GM08714 (cell line): ENCODE data around the gene MUS81.

Experiments used
- H3K4me3 ChIP-seq: fragments of 200-500 bp; sonication (Bioruptor generic); 2 replicates; pipeline ENCODE4 v1.5.1; 2014; ENCODE audit warnings: mild to moderate bottlenecking, low read length, inconsistent platforms
- ZNF274 ChIP-seq: IDR thresholded peaks from 2 replicates; pipeline ENCODE4 v1.6.1; 2012; ENCODE audit warnings: mild to moderate bottlenecking, low read depth, low read length

MUS81 gene

DNA sequence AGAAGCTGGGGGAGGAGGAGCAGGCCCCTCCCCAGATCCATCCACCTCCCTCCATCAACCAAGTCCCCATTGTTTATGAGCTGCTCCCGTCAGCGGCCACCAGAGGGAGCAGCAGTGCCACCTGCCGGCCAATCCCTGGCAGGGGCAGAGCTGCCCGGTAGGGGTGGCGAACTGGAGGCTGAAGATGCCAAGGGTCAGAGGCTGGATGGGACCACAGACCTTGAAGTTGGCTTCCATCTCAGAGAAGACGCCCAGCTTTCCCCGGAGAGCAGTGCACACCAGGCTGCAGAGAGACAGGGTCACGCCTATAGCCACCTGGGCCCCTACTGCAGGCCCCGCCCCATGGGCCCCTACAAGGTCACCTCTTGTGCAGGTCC is 24.5 kb downstream of the MUS81 start:
- TF ChIP-seq ZNF274: no peak
- H3K4me3 ChIP-seq: no peak overlapping the region

DNA sequence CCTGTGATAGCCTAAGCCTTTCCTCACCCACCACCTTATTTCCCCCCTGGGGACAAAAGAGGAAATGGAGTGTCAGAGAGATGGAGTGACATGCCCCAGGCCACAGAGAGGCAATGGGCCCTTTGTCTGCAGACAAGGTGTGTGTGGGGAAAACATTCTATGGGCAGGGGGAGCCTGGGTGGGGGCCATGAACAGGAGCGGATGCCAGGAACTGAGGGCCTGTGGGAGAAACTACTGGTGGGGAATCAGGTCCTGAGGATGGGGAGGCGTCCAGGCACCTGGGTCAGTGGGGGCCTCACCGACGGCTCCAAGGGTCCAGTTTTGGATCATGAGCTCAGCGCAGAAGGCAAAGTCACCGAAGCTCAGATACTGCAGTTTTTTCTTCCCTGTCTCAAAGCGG is 25.0 kb downstream of the MUS81 start:
- no peak for TF ChIP-seq ZNF274
- H3K4me3 ChIP-seq: no peak overlapping the region

DNA sequence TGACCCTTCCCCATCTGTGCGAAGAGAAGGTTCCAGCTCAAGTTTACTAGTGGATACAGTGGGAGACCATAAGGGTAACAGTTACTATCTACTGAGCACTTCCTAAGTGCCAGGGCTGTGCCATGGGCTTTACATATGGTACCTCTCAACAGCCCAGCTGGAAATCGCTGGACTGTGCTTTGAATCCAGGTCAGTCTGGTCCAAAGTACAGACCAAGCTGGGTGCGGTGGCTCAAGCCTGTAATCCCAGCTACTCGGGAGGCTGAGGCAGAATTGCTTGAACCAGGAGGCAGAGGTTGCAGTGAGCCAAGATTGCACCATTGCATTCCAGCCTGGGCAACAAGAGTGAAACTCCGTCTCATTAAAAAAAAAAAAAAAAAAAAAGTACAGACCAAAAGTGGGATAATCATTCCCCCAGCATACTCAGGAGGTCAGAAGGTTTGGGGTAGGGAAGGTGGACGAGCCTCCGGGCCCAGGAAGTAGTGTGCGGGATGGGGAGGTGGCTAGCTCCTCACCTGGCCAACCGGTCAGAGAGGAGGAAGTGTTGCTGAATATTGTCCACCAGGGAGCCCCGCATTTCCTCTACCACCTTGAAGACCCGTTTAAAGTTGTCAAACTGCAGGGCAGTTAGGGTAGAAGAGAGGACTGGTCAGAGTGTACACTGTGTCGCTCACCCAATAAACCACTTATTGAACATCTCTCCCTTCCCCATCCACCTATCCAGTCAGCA is 25.7 kb downstream of the MUS81 start:
- TF ChIP-seq ZNF274: no peak
- no peak overlapping the region for H3K4me3 ChIP-seq

DNA sequence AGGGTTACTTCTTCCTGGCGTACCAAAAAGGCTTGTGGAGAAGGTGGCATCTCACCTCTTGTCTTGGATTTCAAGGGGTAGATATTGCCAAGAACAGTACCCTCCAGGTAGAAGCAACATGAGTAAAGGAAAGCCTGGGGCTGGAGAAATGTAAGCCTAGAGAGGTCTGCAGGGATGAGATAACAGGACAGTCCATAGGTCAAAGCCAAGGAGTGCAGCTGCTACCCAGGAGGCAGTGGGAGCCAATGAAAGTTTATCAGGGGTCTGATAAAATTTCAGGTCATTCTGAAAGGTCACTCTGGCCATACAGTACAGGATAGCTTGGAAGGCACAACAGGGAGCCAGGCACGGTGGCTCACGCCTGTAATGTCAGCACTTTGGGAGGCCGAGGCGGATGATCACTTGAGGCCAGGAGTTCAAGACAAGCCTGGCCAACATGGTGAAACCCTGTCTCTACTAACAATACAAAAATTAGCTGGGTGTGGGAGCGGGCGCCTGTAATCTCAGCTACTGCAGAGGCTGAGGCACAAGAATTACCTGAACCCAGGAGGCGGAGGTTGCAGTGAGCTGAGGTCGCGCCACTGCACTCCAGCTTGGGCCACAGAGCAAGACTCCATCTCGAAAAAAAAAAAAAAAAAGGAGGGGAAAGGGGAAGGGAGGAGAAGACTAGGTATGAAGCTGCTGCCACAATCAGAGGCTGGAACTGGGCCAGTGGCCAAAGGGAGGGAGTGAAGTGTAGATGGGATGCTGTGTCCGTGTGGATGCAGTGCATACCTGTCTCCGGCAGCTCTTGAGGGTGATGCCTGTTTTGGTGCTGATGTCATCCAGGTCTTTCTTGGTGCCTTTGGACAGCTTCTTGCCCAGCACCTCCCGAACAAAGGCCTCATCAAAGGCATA is 26.8 kb downstream of the MUS81 start:
- TF ChIP-seq ZNF274: no peak
- H3K4me3 ChIP-seq: peak overlapping the region; percentile 82; the same call in 1 of the 2 replicates

DNA sequence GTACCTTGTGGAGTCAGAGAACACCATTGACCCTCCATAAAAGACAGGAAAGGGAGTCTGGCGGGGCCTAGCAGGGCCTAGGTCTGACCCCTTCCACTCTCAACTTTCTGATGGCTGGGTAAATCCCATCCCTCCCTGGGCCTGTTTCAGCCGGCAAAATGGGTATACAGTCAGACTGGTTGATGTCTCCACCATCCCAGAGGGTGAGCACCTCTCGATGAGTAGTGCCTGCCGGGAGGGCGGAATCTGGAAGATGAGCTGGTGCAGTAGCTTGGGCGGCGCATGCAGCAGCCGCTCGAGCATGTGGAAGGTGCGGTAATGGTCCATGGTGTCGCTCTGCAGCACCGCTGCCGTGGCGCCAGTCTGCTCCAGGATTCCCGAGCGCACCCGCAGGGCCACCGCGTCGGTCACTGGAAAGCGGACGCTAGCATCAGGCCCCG is 27.5 kb downstream of the MUS81 start:
- peak overlapping the region; percentile 82 for H3K4me3 ChIP-seq
- TF ChIP-seq ZNF274: no peak

DNA sequence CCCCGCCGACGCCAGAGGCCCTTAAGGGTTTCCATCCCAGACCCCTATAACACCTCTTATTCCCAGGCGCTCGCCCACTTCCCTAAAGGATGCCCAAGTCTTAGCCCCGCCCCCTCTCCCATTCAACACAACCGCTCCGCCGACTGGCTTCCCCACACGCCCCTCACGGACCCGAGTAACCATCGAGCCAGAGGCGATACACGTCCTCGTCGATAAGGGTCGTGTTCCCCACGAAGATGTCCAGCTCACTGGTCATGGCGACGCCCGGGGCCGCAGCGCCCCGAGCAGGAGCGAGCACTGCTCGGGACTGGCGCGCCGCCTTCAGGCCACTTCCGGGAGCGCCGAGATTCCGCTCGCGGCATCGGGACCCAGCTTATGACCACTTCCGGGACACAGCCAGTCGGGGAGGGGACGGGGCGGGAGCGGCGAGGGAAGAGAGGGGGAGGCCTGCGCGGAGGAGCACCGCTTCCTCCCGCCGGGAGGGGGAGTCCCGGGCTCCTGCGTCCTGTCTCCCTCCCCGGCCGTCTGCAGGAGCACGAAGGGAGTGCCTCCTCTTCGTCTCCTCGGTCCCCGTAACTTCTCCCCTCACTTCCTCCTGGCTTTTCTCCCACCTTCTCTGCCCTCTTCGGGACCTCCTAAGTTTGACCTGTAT is 28.1 kb downstream of the MUS81 start, which contains the start of gene FIBP:
Gene FIBP, minus strand, starts transcription at position 309 of the 652 bp plus-strand sequence. Its CDS starts 53 bp downstream, at position 256.
- H3K4me3 ChIP-seq: peak within 1 kb of the TSS; percentile 82
- no peak for TF ChIP-seq ZNF274

DNA sequence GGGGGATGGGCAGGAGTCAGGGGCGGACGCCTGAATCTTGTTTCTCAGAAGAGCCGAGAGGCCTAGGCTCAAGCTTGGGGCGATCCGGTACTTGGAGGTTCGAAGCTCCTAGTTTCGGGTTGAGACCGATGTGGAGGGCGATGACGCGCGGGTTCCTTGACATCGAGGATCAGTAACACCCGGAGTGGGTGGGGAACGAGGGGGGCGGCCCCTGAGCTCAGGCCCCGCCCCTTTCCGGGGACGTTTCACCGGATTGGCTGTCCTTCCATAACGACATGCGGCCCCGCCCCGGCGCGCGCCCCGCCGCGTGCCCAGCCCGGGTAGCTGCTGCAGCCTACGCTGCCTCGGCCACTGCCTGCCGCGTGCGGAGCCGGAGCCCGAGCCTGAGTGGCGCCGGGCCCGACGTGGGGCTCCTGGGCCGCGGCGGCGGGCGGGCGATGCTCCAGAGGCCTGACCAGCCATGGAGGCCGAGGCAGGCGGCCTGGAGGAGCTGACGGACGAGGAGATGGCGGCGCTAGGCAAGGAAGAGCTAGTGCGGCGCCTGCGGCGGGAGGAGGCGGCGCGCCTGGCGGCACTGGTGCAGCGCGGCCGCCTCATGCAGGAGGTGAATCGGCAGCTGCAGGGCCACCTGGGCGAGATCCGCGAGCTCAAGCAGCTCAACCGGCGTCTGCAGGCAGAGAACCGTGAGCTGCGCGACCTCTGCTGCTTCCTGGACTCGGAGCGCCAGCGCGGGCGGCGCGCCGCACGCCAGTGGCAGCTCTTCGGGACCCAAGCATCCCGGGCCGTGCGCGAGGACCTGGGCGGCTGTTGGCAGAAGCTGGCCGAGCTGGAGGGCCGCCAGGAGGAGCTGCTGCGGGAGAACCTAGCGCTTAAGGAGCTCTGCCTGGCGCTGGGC is 30.3 kb downstream of the MUS81 start, which contains the start of gene CCDC85B:
Gene CCDC85B, plus strand, starts transcription at position 350 of the 895 bp plus-strand sequence. Its CDS starts 111 bp downstream, at position 461.
- peak within 1 kb of the TSS; percentile 78 for H3K4me3 ChIP-seq
- TF ChIP-seq ZNF274: no peak

DNA sequence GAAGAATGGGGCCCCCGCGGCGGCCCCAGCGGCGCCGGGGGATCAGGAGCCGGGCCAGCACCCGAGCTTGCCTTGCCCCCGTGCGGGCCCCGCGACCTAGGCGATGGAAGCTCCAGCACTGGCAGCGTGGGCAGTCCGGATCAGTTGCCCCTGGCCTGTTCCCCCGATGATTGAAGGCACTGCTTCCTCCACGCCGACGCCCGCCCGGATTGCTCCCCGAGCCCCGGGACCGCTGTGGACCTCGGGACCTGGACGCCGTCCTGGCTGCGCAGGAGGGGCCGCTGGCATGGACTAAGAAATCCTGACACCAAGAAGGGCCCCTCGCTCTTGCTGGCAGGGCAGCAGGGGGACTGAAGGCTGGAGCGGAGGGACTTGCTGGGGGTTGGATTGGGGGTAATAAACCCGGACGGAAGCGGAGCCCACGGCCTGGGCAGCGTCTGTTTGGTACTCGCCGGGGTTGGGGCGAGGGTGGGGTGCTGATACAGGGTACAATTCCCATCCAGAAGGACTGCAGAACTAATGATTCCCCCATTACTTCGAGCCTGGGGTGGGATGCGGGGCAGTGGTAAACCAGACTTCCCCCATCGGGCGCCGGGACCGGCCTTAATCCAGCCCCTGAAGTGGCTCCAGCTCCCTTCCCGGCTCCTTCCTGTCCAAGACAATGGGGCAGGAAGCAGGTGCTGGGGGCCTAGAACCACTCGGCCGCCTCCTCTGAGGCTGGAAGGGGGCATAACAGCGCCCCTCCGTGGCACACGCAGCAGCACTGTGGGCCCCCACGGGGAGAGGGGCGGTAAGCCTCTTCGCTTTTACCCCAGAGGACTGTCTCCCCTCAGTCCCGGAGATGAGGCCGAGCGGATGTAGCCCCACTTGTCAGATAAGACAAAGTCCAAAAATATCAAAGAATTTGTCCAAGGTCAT is 31.2 kb downstream of the MUS81 start:
- peak overlapping the region; percentile 78 for H3K4me3 ChIP-seq
- TF ChIP-seq ZNF274: no peak

DNA sequence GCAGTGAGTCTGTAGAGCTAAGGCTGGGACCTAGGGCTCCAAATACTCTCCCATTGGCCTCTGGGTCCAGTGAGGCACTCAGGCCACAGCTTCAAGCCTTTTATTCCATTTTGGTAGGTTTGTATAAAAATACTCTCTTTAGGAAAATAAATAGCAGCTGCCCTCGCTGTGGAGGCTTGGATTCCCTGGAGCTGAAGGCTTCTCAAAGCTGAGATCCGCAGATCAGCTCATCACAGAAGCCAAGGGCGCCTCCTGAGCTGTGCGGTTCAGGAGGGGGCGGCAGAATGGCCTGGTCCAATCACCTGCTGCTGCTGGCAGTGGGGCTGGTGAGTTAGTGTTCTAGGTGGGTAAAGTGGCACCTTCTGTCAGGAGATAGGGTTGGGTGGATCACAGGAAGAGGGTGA is 31.9 kb downstream of the MUS81 start:
- peak overlapping the region; percentile 78; the same call in 1 of the 2 replicates for H3K4me3 ChIP-seq

DNA sequence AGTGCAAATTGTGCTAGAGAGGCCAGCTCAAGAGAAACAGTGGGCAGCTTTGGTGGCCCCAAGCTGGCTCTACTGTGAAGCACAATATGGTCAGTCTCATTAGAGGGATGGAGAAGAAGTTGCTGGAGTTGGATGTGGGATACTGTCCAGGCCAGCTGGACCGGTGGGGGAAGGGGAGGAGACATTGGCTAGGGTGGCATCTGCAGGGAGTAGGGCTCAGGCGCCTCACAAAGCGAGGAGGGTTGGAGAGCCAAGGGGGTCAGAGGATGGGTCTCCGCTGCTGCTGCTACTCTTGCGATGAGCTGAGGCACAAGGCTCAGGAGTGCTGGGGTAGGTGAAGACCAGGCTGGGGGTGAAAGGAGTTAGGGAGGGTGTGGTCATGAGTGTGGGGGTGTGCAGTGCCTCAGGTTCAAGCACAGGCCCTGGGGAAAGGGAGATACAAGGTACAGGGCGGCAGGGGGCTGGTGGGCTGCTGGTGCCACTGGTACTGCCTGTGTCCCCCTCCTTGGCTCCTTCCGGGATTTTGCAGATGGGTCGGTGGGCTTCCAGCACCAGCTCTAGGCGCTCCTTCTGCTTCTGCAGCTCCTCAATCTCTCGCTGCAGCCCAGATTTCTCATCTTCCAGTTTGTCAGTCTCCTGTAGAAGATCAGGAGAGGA is 32.6 kb downstream of the MUS81 start:
- peak overlapping the region; percentile 78; the same call in 1 of the 2 replicates for H3K4me3 ChIP-seq

DNA sequence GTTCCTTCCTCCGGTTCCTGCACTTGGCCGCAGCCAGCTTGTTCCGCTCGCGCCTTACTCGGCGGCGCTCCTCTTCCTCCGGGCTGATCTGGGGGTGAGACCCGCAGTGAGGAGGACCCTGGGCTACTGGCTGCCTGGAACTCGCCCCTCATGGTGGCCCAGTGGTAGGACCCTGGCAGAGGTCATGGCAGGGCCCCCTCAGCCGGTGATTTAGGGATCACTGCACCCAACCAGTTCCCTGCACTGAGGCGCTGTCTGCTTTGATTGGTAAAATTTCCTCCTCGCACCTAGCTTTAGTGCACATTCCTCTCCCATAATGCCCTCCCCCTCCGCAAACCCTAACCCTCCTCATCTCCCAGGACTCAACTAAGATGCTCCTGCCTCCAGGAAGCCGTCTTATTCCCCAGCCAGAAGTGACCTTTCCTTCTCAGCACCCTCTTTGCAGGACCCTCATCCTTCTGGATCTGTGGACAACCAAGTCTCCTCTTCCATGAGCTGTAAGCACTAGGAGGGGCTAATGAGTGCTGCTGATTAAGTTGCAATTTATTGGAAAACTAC is 33.9 kb downstream of the MUS81 start:
- H3K4me3 ChIP-seq: peak overlapping the region; percentile 28; the same call in 1 of the 2 replicates
- no peak for TF ChIP-seq ZNF274

More for the DNA sequence above, 32.6 kb downstream of the MUS81 start:
- no peak for TF ChIP-seq ZNF274

DNA sequence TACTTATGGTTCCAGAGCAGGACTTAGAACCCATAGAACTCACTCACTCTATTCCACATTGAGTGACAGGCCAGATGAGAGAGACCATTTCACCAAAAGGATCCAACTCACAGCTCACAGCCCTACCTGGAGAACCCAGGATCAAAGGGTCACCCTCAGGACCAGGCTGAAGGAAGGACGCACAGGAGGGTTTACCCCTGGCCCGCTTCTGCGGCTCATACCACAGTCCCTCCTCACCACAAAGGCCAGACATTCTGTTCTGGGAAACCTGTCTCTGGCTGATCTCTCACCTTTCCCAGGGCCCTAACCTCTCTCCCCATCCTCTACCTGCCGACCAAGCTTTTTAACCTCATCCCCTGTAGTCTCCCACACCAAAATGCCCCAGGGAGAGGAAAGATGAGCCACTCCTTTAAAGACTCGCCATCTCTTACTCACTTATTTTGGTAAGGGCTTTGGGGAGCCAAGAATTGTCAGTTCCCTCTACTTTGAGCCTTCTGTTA is 35.3 kb downstream of the MUS81 start:
- TF ChIP-seq ZNF274: no peak
- H3K4me3 ChIP-seq: no peak overlapping the region
